NCI-H774 (cell line): ENCODE measurements around the gene TNRC6A.
"Not testable (repeated sequence)": the region's sequence is repeated elsewhere in the genome, so short reads cannot be mapped to it uniquely, and the experiment has no call there.

Experiments
- DNase-seq: peaks from one replicate; lab custom pipeline; 2025; lab: John Stamatoyannopoulos, UW

Gene TNRC6A

DNA sequence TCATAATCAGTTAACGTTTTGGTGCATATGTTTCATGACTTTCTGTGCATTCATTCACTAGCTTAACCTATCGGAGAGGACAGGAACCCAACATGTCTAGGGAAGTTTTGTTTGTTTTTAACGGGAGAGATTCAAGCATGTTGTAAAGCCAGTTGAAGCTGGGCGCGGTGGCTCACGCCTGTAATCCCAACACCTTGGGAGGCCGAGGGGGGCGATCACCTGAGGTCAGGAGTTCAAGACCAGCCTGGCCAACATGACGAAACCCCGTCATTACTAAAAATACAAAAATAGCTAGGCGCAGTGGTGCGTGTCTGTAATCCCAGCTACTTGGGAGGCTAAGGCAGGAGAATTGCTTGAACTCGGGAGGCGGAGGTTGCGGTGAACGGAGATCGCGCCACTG is 1.4 kb upstream of the TNRC6A start:
- no peak for DNase-seq

DNA sequence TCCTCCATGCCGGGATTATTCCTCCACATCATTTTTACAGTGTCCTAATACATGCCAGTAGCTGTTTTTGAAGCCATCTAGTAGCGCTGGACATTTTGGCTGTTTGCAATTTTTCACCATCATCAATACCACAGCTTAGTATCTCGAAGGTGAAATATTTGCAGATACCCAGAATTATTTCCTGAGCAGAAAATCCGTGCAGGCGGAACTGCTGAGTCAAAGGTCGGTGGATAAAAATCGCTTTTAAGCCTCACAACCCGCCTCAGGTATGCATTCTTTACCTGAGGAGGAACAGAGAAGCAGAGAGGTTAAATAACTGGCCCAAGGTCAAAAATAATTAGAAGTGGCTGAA is 584 bp upstream of the TNRC6A start:
- DNase-seq: no peak

DNA sequence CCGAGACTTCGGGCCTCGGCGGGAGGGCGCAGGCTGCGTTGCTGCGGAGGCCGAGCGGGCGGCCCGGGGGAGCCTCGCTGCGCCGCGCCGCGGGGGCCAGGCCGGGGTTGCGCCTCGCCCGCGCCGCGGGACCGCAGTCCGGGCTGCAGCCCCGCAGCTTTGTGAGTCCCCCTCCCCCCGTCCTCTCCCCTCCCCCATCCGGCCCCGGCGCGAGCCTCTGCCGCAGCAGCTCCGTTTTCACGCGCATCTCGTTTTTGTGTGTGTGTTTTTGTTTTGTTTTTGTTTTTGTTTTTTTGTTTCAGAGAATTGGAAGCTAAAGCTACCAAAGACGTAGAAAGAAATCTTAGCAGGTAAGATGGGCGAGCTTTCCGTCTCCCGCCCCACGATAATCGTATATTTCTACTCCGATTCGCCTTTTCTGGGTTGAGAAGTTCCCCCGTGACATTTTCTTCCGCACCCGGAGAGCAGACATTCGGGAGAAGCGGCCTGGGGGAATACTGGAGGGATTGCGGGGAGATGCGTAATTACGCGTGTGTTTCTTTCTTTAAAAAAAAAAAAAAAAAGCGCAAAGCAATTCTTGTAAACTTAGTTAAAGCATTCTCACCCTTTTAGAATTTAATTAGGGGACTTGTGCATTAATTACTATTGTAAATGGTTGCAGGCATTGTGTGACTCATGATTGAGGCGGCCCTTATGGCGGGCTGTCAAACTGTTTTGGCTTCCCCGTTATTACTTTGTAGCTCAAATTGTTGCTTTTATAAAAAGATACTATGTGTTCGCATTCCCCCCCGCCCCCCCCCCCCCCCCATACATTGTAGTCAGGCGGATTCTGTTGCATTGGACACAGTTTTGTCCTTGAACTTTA is 732 bp downstream of the TNRC6A start:
- DNase-seq: no peak

DNA sequence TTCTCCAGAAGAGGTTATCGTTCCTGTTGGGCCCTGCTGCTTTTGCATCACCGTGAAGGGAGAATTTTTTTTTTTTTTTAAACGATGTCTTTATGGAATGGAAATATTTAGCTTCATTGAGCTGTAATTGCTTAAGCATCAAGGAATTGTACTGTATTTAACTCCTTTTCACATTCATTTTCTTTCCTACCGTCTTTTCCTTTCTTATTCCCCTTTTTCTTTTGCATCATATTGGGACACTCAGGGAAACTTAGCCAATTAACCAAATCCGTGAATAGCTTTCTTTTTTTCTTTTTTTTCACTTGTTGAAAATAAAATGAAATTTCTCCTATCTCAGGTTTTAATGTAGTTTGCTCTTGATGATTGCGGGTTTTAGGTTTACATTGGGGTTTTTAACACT is 1.5 kb downstream of the TNRC6A start:
- no peak for DNase-seq

DNA sequence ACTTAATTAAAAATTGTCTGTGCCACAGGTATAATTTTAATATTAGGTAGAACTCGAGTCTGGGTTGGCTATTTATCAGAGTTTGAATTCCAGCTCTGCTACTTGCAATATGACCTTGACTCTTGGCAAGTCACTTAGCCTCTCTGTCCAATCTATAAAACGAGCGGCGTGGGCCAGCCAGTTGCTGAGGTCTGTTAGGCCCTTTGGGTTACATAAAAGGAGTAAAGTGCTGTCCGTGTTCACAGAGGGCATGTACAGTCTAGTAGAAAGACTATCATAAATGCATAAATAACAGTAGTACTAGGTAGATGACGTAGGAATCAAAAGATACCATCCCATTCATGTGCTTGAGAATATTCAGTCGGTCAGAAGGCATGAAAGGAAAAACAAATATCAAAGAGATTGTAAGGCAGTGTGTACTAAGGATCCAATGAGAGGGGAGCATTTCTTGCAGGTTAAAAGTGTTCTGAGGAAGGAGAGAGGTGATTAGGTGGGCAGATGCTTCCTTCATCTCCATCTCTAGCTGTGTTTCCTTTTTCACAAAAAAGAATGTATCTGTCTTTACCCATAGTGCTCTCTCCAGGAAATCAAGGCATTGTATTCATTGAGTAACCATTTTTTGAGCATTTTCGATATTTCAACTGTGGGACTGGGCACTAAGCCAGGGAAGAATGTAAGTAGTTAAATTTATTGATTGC is 2.4 kb downstream of the TNRC6A start:
- no peak for DNase-seq

DNA sequence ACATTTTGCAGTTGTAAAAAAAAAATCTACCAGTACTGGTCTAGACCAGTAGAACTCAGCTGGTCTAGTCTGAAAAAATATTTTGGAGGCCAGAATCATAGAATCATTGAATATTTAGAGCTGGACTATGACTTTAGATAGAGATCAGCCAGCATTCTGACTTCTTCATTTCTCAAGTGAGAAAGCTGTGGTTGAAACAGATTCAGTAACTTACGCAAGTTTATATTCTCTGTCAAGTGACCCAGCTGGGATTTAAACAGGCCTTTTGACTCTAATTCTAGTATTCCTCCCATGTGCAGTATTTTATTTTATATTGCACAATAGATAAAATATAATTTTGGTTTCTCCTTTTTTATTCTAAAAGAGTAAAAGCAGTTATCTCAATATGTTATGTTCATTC is 4.9 kb downstream of the TNRC6A start:
- no peak for DNase-seq

DNA sequence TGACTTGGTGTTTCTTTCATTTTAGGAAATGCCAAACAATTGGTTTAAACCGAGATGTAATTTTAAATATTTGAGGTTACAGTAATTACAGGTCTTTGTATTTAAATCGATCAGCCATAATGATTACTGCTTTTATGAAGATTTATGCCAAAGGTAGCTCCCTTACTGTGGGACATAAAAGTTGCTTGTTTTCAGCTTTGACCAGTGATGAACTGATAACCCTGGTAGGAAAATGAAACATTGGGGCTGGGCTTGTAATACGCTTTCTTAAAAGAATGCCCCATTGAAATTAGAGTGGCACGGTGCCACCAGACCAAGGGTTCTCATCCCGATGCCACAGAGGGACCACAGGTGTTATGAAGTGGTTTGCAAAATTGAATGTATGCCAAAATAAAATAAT is 7.3 kb downstream of the TNRC6A start:
- no peak for DNase-seq

DNA sequence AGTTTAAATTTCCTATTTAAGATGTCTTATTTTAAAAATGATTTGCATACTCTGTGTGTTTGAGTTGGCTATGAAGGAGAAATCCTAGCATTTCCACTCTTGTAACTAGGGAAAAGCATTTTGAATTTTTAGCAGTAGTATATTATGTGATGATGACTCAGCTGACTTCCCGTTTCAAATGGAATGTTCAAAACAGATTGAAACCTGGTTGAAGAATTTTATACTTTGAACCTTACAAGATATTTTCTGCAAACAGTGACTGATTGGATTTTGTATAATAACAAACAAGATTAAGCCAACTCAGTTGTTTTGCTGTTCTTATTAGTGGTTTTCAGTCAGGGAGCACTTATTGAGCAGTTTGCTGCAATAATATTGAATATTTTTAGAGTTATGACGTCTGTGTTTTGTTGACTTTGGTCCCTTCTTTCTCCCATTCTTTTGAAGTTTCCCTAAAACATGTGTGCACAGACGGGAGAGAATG is 8.0 kb downstream of the TNRC6A start:
- DNase-seq: no peak

DNA sequence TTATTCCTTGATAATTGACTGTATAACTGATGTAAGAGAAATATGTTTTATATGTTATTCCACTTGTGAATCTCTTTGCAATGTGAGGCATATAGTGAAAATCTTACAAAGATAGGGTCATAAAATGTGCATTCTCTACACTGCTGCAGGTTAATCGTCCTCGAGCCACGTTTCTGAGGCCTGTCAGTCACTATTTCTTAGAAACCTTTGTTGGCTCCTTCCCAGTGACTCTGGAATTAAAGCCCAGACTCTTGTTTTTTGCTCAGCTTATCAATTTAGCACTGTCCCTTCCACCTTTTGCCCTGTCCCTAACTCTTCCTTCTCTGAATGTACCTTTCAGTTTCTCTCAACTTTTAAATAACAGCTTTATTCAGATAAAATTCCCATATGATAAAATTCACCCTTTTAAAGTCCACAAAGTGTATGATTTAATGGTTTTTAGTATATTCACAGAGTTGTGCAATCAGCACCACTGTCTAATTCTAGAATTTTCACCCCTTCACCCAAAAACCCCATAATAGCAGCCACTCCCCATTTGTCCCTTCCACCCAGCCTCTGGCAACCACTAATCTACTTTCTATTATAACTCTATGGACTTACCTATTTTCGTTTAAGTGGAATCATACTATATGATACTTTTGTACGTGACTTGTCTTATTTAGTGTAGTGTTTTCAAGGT is 8.6 kb downstream of the TNRC6A start:
- DNase-seq: no peak

DNA sequence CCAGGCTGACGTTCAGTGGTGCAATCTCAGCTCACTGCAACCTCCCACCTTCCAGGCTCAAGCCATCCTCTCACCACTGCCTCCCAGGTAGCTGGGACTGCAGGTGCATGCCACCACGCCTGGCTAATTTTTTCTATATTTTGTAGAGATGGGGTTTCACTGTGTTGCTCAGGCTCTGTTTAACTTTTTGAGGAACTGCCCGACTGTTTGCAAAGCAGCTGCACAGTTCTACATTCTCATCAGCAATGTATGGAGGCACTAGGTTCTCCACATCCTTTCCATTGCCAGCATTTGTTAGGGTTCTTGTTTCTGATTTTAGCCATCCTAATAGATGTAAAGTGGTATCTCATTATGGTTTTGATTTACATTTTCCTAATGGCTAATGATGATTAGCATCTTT is 9.4 kb downstream of the TNRC6A start:
- DNase-seq: no peak

DNA sequence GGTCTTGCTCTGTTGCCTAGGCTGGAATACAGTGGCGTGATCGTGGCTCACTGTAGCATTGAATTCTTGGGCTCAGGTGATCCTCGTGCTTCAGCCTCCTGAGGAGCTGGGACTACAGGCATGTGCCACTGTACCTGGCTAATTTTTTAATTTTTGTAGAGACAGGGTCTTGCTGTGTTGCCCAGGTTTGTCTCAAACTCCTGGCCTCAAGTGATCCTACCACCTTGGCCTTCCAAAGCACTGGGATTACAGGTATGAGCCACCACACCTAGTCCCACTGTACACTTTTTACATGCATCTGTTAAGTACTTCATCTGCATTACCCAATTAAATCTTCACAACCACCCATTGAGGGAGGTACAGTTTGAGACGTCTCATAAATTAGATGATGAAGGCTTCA is 12.4 kb downstream of the TNRC6A start:
- DNase-seq: no peak

DNA sequence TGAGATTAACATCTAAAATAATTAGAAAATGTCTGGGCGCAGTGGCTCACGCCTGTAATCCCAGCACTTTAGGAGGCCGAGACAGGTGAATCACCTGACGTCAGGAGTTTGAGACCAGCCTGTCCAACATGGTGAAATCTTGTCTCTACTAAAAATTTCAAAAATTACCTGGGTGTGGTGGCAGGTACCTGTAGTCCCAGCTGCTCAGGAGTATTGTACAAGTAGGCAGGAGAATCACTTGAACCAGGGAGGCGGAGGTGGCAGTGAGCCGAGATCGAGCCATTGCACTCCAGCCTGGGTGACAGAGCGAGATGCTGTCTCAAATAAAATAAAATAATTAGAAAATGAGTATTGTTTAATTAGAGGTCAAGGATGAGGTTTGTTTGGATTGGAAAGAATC is 13.2 kb downstream of the TNRC6A start:
- DNase-seq: not testable (repeated sequence)

DNA sequence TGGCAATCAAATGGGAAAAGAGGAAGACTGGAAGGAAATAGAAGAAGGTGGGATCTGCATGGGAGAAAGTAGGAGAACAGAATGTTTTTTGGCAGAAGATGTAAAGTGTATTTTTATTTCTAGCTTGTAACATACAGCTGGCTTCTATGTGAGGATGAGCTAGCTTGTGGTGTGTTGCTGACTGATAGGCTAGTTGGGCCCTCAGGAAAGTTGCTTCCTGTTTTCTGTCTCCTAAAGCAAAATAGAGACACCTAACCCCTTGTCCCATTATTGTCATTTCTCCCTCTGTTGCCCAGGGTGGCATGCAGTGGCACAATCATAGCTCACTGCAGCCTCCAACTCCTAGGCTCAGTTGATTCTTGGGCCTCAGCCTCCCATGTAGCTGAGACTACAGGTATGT is 15.9 kb downstream of the TNRC6A start:
- DNase-seq: no peak

DNA sequence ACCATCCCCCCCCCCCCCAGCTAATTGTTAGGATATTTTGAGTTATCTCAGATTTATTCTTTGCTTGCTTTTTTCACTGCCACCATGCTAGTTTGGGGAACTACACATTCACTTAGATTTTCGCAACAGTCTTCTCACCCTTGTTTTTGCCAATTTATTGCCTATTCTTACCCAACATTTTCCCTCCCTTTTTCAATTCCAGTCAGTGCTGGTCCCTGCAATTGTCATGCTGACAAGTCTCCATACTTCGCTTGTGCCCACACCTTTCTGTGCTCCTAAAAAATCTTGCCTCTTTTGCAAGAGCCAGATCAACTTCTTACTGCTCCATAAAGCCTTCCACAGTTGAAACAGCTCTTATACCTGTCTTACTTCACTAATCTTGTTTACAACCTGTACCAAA is 16.3 kb downstream of the TNRC6A start:
- no peak for DNase-seq

DNA sequence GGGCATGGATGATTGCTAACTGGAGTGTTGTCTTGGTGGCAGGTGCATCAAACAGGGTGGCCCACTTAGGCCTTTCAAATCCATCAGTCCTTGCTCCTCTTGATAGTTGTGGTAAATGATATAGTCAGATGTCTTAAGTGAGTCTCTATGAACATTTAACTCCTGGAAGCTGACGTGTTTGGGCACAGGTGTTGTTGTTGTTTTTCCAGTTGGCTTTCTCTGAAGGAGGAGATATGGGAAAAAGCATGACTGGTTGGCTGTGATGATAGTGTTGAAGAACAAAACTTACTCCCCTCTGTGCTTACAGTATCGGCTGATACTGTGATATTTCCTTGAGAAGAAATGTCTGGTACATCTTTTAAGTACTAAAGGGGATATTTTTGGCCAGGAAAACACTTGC is 18.0 kb downstream of the TNRC6A start:
- no peak for DNase-seq

DNA sequence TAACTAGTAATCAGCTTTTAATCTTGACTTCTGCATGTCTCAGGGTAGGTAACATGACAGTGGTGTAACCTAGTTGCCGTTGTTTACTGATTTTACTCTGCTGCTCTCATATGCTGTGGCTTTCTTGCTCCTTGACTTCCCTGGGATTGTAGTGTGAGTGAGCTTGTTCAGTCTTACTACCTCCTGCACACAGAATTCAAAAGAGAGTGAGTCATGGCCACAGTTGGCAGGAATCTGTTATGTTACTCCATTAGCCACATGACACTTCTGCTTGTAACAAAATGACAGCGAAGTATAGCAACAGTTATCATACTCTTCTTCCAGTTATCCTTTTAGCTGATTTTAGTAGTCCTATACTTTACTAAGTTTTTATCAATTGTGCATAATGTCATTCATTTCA is 18.8 kb downstream of the TNRC6A start:
- DNase-seq: no peak

DNA sequence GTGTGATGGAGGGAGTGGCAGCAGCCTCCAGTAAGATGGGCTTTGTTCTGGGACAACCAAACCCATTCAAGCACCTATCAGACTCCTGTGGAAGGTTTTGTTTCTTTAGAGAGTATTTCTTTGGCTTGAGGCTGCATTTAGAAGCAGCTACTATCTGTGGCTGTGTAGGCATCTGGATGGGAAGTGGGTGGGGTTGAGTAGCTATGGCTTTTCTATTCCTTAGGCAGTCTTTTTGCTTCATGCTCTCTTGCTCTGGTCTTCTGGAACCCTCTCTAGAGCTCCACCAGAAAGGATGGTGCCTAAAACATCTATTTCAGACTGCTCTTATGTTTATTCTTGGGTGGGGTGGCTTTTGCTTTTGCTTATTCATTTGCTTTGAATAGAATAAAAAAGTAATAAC is 19.9 kb downstream of the TNRC6A start:
- no peak for DNase-seq

DNA sequence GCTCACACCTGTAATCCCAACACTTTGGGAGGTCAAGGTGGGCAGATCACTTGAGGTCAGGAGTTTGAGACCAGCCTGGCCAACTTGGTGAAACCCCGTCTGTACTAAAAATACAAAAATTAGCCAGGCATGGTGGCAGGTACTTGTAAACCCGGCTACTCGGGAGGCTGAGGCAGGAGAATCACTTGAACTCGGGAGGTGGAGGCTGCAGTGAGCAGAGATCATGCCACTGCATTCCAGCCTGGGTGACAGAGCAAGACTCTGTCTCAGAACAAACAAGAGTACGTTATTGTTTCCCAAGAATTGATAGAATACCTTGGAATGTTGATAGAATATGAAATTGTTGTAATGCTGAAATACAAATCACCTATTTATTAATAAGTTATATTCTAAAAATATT is 20.4 kb downstream of the TNRC6A start:
- not testable (repeated sequence) for DNase-seq

DNA sequence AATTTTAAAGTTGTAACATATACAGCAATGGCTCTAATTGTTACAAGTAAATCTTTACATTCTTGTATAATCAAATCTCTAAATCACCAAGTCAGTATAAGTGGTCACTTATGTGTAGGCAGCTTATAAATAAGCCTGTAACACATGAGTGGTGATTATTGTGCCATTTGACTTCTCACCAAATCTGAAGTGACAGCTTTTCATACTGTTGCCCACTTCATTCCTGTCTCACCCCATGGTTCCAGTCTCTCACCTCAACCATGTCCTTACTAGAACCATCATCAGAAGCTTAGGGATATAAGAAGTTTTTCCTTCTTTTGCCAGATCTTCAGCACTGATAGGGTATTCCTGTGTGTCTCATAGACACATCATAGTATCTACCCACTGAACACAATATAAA is 23.5 kb downstream of the TNRC6A start:
- no peak for DNase-seq

DNA sequence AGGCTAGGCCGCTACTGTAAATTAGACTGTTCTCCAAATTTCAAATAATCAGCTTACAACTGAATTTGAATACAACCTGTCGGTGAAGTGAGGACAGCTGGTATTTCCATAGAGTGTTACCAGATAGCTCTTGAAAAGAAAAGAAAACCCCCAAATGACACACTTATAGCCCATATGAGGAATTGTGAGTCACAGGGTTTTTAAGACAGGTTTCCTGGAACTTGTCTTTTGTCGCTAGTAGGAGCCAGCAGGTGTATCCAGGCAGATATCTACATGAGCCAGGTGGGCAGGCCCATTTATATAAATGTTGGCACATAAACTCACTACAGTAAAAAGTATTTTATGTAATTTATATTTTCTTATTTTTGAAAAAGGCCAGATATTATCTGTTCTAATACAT is 24.0 kb downstream of the TNRC6A start:
- DNase-seq: no peak

DNA sequence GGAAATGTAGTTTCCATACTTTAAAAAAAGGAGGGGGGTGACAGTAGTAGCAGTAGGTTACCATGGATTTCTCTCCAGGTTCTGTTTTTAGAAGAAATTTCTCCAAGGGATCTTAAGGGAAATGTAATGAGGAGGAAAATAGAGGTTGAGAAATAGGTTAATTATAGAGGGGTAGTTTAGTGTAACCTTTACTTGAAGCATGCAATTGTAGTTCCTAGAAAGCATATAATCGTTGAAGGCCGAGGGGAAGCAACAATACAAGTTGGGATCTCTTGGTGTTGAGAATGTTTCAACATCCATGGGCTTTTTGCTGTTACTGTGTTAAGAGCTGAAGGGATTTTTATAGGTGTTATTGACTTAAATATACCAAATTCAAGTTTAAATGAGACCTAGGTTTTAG is 25.1 kb downstream of the TNRC6A start:
- DNase-seq: no peak

DNA sequence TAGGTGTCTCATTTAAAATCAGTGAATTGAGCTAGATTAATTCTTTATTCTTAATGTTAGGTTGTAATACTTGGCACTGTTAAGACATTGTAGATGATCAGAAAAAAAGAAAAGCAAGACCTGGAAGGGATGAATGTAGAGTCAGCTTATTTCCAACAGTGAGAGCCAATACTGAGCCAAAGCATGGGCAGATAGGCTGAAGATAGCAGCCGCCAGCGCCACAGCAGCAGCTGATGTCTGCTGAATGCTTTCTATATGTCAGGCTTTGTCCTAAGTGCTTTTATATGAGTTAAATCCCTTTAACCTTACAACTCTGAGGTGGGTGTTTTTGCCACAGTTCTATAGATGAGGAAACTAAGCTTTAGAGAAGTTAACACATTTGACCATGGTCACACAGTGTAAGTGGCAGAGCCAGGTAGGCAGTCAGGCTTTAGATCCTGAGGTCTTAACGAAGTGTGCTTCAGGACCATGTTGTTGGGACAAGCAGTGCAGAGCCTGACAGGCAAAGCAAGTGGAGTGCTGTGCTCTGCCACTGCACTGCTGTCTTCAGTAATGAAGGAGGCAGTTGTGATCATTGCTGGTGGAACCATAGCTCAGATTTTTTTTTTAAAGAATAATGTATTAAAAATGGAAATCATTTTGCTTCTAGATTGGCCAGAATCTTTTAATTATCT is 25.9 kb downstream of the TNRC6A start:
- DNase-seq: no peak

DNA sequence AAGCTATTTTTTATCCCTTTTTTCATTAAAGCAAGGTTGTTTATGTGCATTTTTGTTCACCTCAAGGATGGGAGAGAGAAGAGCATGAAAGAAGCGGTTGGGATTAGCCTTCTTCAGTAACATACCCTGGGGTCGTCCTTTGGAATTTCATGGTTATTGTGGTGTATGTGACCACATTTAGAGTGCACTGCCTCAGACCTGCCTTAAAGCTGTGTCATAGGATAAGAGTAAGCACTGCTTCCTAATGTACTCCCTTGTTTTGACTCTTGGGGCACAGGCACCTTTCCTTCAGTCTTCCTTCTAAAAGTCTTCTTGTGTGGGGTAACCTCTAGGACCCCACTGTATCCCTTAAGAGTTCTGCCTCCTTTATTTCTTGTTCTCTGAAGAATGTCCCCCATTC is 28.9 kb downstream of the TNRC6A start:
- no peak for DNase-seq
